ENCODE data around the gene CXCR5.

Gene CXCR5

GRCh38 chr11:118894192-118894591 is 10.5 kb downstream of the CXCR5 start:
- no peak for DNase-seq (ENCODE audit: low read depth, low spot score)
- CTCF ChIA-PET: interaction anchor here (1.6 to 3.1 kb wide), 6 partner anchors 12 to 204 kb away, joined by 5 to 12 read pairs (median 8); partner anchors contain the start of gene UPK2
- no peak overlapping the region for H3K4me3 ChIP-seq (ENCODE audit: low read depth, low read length)
- TF ChIP-seq CTCF (IDR thresholded peaks at IDR 0.05; ENCODE audit: insufficient read depth, low read length, missing control alignments): no peak
- POLR2A ChIA-PET: interaction anchor here (0.7 to 1.9 kb wide), 8 partner anchors 11 to 105 kb away, joined by 3 to 10 read pairs (median 4); partner anchors contain the start of genes BCL9L and CXCR5

DNA sequence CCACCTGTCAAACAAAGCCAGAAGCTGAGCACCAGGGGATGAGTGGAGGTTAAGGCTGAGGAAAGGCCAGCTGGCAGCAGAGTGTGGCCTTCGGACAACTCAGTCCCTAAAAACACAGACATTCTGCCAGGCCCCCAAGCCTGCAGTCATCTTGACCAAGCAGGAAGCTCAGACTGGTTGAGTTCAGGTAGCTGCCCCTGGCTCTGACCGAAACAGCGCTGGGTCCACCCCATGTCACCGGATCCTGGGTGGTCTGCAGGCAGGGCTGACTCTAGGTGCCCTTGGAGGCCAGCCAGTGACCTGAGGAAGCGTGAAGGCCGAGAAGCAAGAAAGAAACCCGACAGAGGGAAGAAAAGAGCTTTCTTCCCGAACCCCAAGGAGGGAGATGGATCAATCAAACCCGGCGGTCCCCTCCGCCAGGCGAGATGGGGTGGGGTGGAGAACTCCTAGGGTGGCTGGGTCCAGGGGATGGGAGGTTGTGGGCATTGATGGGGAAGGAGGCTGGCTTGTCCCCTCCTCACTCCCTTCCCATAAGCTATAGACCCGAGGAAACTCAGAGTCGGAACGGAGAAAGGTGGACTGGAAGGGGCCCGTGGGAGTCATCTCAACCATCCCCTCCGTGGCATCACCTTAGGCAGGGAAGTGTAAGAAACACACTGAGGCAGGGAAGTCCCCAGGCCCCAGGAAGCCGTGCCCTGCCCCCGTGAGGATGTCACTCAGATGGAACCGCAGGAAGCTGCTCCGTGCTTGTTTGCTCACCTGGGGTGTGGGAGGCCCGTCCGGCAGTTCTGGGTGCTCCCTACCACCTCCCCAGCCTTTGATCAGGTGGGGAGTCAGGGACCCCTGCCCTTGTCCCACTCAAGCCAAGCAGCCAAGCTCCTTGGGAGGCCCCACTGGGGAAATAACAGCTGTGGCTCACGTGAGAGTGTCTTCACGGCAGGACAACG is 11.7 kb downstream of the CXCR5 start:
- H3K4me3 ChIP-seq (ENCODE audit: low read depth, low read length): no peak overlapping the region
- ChIA-PET POLR2A (interaction anchor here (0.6 to 1.9 kb wide), 10 partner anchors 14 to 106 kb away, joined by 3 to 10 read pairs (median 4); partner anchors contain the start of gene BCL9L), CTCF (interaction anchor here (0.9 to 3.1 kb wide), 9 partner anchors 9 to 206 kb away, joined by 3 to 12 read pairs (median 7); partner anchors contain the start of gene UPK2)
- TF ChIP-seq CTCF (IDR thresholded peaks at IDR 0.05; ENCODE audit: insufficient read depth, low read length, missing control alignments): no peak
- DNase-seq (ENCODE audit: low read depth, low spot score): no peak

GRCh38 chr11:118896472-118896913 is 12.8 kb downstream of the CXCR5 start:
- CTCF ChIA-PET: interaction anchor here (0.8 to 3.1 kb wide), 2 partner anchors 10 to 31 kb away, joined by 3 to 10 read pairs; no protein-coding TSS in a partner anchor
- TF ChIP-seq CTCF (IDR thresholded peaks at IDR 0.05; ENCODE audit: insufficient read depth, low read length, missing control alignments): no peak
- no peak for DNase-seq (ENCODE audit: low read depth, low spot score)
- POLR2A ChIA-PET: interaction anchor here (1.2 kb wide), 1 partner anchor 26 kb away, joined by 4 read pairs; no protein-coding TSS in a partner anchor
- H3K4me3 ChIP-seq (ENCODE audit: low read depth, low read length): no peak overlapping the region

DNA sequence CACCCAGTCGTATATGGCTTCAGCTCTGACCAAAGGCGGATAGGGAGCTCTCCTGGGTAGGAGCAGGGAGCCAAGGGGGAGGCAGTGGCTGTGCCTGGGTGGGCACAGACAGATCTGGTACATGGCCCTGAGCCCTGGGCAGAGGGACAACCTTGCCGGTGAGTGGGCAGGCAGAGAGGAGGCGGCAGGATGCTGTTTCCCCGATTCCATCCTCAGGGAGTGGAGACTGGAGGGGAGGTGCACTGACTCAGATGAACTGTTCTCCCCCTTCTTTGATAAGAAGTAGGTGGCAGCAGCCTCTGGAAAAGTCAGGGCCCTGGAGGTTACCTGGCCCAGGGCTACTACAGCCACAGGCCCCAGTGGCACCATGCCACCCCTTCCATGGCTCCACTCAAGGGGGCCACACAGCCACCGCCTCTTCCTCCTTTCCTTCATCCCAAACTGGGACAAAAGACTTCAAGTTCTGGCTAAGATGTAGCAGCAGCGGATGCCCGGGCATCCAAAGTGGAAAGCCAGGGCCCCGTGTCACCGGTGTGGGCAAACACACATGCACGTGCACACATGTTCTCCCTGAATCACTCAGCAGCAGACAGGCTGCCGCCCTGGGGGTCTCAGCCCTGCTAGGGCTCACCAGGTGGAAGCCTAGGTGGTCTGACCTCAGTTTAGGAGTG is 13.4 kb downstream of the CXCR5 start:
- no peak for DNase-seq (ENCODE audit: low read depth, low spot score)
- no peak overlapping the region for H3K4me3 ChIP-seq (ENCODE audit: low read depth, low read length)
- ChIA-PET POLR2A (interaction anchor here (0.6 kb wide), 1 partner anchor 10 kb away, joined by 3 read pairs; no protein-coding TSS in a partner anchor), CTCF (interaction anchor here (0.8 to 3.1 kb wide), 3 partner anchors 9 to 207 kb away, joined by 3 to 10 read pairs (median 5); no protein-coding TSS in a partner anchor)
- TF ChIP-seq CTCF (IDR thresholded peaks at IDR 0.05; ENCODE audit: insufficient read depth, low read length, missing control alignments): no peak

DNA sequence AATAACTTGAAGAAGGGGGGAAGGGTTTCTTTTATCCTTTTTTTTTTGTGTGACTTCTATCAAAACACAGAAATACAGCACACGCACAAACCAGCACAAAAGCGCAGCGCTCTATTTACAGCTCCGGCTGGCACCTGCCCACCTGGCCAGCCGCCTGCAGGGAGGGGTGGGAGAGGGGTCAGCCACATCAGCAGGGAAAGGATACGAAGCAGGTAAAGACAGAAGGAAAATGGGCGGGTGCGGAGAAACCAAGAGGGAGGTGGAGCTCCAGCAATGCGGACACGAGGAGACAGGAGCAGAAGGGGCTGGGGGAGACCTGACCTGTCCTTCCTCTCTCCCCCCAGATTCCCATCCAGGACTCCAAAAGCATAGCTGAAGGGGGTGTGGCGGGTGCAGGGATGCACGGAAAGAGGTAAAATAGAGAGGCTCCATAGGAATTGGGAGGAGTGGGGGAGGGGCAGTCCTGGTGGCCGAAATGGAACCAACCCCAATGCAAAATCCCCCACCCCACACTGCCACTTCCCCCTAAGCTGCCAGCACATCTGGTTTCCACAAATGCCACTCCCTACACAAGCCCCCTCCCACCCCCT is 14.1 kb downstream of the CXCR5 start:
- no peak for DNase-seq (ENCODE audit: low read depth, low spot score)
- no peak overlapping the region for H3K4me3 ChIP-seq (ENCODE audit: low read depth, low read length)
- no peak for TF ChIP-seq CTCF (IDR thresholded peaks at IDR 0.05; ENCODE audit: insufficient read depth, low read length, missing control alignments)
- ChIA-PET CTCF (interaction anchor here (1.4 kb wide), 1 partner anchor 208 kb away, joined by 5 read pairs; no protein-coding TSS in a partner anchor), POLR2A (interaction anchor here (0.6 kb wide), 1 partner anchor 10 kb away, joined by 3 read pairs; no protein-coding TSS in a partner anchor)
